Nephron progenitor cell (in vitro differentiated cells): ENCODE measurements around the gene PIK3CD.
A peak's percentile ranks its signal among the peaks of the same experiment; 100 is the strongest.

Experiments
- DNase-seq: peaks from one replicate; pipeline ENCODE4 v3.0.0; 2021
- H3K27ac Mint-ChIP-seq: 2 replicates; pipeline ENCODE4 v1.8.0; 2021; ENCODE audit warnings: mild to moderate bottlenecking, moderate library complexity, mixed read lengths
- H3K27me3 Mint-ChIP-seq: 2 replicates; pipeline ENCODE4 v1.8.0; 2021; ENCODE audit warnings: mild to moderate bottlenecking, low read depth, mixed read lengths; ENCODE audit not compliant: poor library complexity
- H3K36me3 Mint-ChIP-seq: 2 replicates; pipeline ENCODE4 v1.8.0; 2021; ENCODE audit warnings: low read depth, mixed read lengths
- H3K4me1 Mint-ChIP-seq: 2 replicates; pipeline ENCODE4 v1.8.0; 2021; ENCODE audit warnings: mixed read lengths
- H3K4me3 Mint-ChIP-seq: 2 replicates; pipeline ENCODE4 v1.8.0; 2021; ENCODE audit warnings: mild to moderate bottlenecking, moderate library complexity, mixed read lengths
- H3K9me3 Mint-ChIP-seq: 2 replicates; pipeline ENCODE4 v1.8.0; 2021; ENCODE audit warnings: mild to moderate bottlenecking, moderate library complexity, mixed read lengths
- TF ChIP-seq, protein P1 (sequence below): fragments of 200-600 bp; sonication (generic); IDR thresholded peaks from 2 replicates; pipeline ENCODE4 v1.5.0; 2021; ENCODE audit warnings: antibody characterized with exemption

Gene PIK3CD

DNA sequence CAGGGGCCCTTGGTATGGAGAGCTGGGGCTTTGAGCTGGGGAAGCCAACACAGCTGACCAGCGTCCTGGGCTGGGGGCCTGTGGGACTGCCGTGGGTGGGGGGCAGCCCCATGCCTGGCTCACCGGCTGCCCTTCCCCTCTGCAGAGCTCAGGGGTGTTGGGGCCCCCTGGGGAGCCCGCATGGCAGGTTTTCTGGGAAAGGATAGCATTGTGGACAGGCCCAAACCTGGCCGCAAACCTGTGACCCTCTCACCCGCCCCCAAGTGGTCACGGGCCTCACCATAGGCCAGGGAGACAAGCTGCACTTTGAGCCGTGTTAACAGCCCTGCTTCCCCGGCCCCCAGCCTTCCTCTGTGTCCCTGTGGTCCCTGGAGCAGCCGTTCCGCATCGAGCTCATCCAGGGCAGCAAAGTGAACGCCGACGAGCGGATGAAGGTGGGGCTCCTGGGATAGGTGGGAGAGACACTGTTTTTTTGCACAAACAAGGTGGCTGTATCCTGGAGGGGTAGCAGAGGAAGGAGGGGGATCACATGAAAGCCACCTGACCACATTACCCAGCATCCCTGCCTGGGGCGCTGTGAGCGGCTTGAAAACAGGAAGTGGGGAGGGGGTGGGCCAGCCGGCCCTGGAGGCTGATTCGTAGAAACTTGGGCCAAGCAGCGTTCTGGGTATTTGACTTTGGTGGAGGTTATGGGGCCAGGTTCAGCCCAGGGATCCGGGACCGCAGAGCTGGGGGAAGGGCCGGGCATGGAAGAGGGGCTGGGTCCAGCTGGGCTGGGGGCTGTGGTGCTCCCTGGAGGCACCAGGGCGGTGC lies 65.9 kb downstream of the PIK3CD start:
- Mint-ChIP-seq H3K27ac (peak overlapping the region; percentile 36), H3K36me3 (no peaks in the 10 kb centered on the region), H3K27me3 (peaks cover 13% of the 10 kb centered on the region), H3K4me3 (peak overlapping the region; percentile 43), H3K9me3 (no peaks in the 10 kb centered on the region), H3K4me1 (peaks cover 11% of the 10 kb centered on the region)
- peak; percentile 22 for DNase-seq
- TF ChIP-seq, protein P1, sequence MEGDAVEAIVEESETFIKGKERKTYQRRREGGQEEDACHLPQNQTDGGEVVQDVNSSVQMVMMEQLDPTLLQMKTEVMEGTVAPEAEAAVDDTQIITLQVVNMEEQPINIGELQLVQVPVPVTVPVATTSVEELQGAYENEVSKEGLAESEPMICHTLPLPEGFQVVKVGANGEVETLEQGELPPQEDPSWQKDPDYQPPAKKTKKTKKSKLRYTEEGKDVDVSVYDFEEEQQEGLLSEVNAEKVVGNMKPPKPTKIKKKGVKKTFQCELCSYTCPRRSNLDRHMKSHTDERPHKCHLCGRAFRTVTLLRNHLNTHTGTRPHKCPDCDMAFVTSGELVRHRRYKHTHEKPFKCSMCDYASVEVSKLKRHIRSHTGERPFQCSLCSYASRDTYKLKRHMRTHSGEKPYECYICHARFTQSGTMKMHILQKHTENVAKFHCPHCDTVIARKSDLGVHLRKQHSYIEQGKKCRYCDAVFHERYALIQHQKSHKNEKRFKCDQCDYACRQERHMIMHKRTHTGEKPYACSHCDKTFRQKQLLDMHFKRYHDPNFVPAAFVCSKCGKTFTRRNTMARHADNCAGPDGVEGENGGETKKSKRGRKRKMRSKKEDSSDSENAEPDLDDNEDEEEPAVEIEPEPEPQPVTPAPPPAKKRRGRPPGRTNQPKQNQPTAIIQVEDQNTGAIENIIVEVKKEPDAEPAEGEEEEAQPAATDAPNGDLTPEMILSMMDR = no peak

DNA sequence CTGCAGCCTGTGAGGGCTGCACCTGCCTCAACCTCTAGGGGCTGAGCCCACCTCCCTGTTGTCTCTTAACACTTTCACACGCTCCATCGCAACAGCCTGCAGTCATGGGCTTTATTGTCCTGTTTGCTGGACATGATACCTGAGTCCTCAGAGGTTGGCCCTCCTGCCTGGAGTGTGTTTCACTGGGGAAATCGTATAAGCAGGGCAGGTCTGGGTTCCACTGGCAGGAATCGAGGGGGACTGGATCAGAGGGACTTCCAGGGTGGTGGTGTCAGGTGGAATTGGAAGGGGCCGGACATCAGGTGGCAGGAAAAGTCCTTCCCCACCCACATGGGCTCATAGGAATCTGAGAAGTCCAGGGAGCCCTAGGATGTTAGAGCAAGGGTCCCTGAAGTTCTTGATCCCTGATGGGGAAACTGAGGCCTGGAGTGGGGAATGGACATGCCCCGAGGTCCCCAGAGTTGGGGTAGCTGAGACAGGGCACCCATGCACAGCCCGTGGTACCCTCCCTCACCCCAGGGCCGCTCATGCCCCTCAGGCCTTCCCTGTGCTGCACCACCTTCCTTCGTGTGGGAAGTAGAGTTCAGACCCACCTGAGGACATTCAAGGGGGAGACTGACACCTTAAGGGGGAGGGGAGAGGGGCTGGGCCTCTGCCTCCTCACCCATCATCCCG lies 66.6 kb downstream of the PIK3CD start:
- H3K4me3 Mint-ChIP-seq = no peak overlapping the region
- no peaks in the 10 kb centered on the region for H3K9me3 Mint-ChIP-seq
- peaks cover 3% of the 10 kb centered on the region for H3K36me3 Mint-ChIP-seq
- H3K4me1 Mint-ChIP-seq = peaks cover 11% of the 10 kb centered on the region
- TF ChIP-seq, protein P1 = no peak
- peaks cover 13% of the 10 kb centered on the region for H3K27me3 Mint-ChIP-seq
- no peak for DNase-seq
- no peak overlapping the region for H3K27ac Mint-ChIP-seq

DNA sequence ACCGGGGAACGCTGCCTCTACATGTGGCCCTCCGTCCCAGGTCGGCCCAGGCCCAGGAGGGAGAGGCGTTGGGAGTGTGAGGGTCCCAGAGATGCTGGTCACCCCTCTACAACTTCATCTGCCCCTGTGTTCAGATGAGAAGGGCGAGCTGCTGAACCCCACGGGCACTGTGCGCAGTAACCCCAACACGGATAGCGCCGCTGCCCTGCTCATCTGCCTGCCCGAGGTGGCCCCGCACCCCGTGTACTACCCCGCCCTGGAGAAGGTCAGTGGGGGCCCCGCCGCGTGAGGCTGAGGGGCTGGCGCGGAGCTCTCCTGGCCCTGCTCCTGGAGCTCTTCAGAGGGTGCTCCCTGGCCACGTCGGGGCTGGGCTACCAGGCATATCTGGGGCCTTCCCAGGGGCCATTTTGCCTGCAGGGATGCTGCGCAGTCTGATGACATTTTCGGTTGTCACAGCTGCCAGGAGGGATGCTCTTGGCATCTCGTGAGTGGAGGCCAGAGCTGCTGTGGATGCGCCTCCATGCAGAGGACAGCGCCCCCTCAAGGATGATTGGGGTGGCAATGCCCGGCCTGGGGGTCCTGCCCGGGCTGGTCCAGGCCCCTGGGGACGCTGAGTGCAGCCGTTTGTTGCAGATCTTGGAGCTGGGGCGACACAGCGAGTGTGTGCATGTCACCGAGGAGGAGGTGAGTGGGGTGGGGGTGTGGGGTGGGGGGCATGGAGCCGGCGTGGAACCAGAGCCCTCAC lies 68.6 kb downstream of the PIK3CD start:
- H3K4me3 Mint-ChIP-seq = no peak overlapping the region
- H3K4me1 Mint-ChIP-seq = peaks cover 11% of the 10 kb centered on the region
- no peak for DNase-seq
- peaks cover 5% of the 10 kb centered on the region for H3K9me3 Mint-ChIP-seq
- TF ChIP-seq, protein P1 = no peak
- peaks cover 10% of the 10 kb centered on the region for H3K36me3 Mint-ChIP-seq
- peaks cover 6% of the 10 kb centered on the region for H3K27me3 Mint-ChIP-seq
- H3K27ac Mint-ChIP-seq = no peak overlapping the region

DNA sequence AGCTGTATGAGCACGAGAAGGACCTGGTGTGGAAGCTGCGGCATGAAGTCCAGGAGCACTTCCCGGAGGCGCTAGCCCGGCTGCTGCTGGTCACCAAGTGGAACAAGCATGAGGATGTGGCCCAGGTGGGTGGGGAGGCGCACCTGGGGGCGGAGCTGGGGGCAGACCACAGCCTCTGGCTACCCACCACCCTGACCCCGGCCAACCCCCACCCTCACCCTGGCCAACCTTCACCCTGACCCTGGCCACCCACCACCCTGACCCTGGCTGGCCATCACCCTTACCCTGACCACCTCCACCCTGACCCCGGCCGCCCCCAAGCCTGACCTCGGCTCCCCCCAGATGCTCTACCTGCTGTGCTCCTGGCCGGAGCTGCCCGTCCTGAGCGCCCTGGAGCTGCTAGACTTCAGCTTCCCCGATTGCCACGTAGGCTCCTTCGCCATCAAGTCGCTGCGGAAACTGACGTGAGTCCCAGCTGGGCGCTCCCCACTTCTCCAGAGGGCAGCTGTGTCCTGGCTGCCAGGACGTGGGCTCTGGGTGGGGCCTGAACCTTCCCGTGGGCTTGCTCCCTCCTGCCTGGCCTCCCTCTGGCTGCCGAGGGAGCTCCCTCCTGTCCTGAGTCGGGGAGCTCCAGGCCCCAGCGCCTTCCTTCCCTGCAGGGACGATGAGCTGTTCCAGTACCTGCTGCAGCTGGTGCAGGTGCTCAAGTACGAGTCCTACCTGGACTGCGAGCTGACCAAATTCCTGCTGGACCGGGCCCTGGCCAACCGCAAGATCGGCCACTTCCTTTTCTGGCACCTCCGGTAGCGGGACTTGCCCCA lies 69.5 kb downstream of the PIK3CD start:
- peaks cover 2% of the 10 kb centered on the region for H3K27me3 Mint-ChIP-seq
- no peak overlapping the region for H3K4me3 Mint-ChIP-seq
- TF ChIP-seq, protein P1 = no peak
- peaks cover 5% of the 10 kb centered on the region for H3K9me3 Mint-ChIP-seq
- no peak for DNase-seq
- no peak overlapping the region for H3K27ac Mint-ChIP-seq
- peaks cover 10% of the 10 kb centered on the region for H3K36me3 Mint-ChIP-seq
- peaks cover 11% of the 10 kb centered on the region for H3K4me1 Mint-ChIP-seq

DNA sequence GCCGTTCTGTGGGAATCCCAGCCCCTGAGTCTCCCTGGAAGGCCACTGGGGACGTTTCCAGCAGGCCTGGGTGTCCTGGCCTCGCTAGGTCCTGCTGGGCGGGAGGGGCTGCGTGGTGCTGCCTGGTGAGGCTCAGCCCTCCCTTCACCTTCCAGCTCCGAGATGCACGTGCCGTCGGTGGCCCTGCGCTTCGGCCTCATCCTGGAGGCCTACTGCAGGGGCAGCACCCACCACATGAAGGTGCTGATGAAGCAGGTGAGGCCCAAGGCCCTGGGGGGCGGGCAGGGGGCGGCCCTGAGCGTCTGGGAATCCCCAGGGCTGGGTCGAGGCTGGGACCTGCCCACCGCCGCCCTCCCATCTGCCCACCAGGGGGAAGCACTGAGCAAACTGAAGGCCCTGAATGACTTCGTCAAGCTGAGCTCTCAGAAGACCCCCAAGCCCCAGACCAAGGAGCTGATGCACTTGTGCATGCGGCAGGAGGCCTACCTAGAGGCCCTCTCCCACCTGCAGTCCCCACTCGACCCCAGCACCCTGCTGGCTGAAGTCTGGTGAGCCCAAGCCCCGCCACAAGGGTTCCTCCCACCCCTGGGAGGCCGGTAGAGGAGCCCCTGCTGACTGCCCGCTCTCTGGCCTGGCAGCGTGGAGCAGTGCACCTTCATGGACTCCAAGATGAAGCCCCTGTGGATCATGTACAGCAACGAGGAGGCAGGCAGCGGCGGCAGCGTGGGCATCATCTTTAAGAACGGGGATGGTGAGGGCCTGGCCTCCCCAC lies 70.3 kb downstream of the PIK3CD start:
- Mint-ChIP-seq H3K9me3 (peaks cover 5% of the 10 kb centered on the region), H3K4me1 (peaks cover 15% of the 10 kb centered on the region), H3K36me3 (peaks cover 15% of the 10 kb centered on the region), H3K27me3 (peaks cover 2% of the 10 kb centered on the region), H3K27ac (no peak overlapping the region), H3K4me3 (no peak overlapping the region)
- DNase-seq = peak; percentile 81
- TF ChIP-seq, protein P1 = peak; percentile 78
